Activated naive CD8-positive, alpha-beta T cell treated with anti-CD3 and anti-CD28 coated beads, Interleukin-2, amount 50 U/mL, for 16 hours (primary cell): ENCODE measurements around the gene MAGT1.
"Not testable (repeated sequence)": the region's sequence is repeated elsewhere in the genome, so short reads cannot be mapped to it uniquely, and the experiment has no call there.

Source experiments
- DNase-seq: peaks from one replicate; pipeline ENCODE4 v3.0.0-alpha.2; 2020; ENCODE audit warnings: low read depth, low spot score

Gene MAGT1

DNA sequence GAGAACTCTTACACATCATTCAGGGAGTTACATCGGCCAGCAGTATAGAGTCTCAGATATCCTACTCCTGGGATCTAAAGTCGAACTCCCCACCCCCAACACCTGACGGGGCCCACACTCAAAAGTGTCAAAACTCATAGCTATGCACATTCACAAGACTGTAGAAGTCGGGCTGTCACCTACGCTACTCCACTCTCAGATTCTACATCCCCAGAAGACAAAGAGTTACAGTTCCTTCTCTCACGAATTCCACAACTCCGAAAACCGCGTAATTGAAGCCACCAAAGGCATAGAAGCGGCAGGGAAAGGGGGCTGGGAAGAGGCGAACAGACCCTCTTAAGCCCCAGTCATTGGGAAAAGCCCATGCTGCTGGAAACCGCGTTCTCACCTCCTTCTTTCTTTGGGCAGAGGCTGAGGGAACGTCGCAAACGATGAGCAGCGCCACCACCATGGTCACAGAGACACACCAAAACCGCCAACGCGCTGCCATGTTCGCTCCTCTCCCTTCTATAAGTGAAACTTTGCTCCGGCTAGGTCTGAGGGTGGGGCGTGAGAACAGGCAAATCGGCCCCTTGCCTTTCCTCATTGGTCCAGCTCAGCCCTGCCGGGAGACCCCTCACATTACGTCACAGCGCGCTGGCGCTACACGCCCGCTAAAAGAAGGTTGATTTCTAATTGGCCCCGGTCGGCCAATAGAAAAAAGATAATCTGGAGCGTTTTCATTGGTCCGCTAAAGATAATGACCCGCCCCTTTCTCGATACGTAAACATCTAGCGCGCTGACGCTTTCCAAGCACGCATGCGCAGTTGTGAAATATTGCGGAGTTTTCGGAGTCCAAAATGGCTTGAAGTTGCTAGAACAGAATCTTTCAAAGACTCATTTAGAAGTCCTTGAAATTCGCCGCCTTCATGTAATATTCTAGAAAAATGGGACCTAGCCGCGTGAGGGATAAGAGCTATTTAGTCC is at the start of gene MAGT1:
Gene MAGT1, minus strand, starts transcription at position 515 of the 966 bp plus-strand sequence. Its CDS starts 25 bp downstream, at position 490.
- peak; percentile 71 for DNase-seq

DNA sequence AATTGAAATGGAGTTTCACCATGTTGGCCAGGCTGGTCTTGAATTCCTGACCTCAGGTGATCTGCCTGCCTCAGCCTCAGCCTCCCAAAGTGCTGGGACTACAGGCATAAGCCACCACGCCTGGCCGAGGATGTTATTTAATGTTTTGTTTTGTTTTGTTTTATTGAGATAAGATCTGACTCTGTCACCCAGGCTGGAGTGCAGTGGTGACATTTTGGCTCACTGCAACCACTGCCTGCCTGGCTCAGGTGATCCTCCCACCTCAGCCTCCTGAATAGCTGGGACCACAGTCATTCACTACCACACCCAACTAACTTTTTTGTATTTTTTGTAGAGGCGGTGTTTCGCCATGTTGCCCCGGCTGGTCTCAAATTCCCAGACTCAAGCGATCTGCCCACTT is 49.8 kb upstream of the MAGT1 start:
- not testable (repeated sequence) for DNase-seq

DNA sequence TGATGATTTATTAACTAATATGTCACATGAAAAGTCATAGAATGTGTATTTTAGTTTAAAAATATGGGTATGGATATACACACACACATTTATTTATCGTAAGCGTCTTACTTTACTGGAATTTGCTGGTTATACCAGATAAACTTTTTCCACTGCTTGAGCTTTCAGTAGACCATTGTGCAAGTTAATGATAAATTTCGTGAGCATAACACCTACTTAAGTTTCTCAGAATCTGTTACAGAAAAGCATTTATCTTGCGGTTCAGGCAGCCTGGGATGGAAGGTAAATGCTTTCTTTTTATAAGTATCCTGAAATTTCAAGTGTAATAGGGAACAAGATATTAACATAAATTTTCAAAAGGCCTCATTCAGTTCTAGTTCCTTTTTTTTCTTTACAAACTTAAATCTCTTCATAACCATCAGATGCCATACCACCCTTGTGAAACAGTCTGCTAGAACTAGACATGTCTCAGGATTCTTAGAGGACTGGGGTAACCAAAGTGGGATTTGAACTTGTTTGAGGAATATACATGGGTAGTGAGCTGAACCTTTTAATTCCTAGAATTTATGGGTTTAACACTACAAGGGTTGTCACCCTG is 42.9 kb upstream of the MAGT1 start:
- no peak for DNase-seq

DNA sequence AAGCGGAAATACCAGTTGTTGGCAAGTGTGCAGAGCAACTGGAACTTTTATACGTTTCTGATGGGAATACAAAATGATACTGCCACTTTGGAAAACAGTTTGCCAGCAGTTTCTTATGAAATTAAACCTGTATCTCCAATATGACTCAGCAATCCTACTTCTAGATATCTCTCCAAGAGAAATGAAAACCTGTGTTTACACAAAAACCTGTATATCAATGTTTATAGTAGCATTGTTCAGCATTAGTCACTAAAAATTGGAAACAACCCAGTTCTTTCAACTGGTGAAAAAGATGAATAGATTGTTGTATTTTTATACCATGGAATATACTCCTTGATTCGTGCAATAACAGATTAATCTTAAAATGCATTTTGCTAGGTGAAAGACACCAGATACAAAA is 42.1 kb upstream of the MAGT1 start:
- no peak for DNase-seq

DNA sequence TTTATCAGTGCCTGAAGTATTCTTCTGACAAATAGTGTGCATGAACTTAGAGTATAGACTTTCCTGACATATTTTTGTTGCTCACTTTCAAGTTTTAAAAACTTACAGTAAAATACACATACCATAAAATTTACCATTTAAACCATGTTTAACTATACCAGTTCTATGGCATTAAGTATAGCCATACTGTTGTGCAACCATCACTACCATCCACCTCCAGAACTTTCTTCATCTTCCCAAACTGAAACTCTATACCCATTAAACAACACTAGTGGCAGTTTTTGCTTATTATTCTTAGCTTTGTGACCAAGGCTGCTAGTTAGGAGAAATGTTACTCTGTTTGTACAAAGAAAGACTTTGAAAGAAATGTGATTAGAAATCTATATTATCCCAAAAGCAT is 41.1 kb upstream of the MAGT1 start:
- no peak for DNase-seq

DNA sequence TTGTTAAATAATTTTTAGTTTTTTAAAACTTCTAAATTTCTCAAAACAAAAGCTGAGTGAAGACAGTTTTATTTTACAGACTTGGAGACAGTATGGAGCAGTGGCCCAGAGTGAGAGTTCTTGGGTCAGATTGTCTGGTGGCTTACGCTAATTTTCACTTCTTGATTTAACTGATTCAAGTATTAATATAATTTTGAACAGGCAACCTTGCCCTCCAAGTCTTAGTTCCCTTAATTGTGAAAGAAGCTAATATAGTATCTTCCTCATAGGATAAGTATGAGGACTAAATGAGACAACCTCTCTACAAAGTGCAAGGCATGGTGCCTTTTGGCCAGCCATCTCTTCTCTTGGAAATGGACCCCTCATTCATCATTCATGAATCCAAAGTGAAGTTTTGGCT is 40.7 kb upstream of the MAGT1 start:
- DNase-seq = no peak

DNA sequence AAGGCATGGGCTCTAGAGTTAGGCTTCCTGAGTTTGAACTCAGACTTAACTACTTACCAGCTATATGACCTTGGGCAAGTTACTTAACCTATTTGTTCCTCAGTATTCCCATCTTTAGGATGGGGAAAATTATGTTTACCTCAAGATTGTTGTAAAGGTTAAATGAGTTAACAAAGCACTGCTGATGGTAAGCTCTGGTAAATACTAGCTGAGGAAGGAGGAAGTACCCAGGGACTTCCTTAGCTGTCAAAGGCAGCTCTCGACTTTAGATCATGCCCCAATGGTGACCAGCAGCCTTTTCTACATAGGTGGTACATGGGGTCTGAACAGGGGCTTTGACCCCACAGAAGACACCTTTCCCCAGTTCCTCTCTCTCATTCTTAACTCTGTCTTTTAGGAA is 35.3 kb upstream of the MAGT1 start:
- DNase-seq = no peak

DNA sequence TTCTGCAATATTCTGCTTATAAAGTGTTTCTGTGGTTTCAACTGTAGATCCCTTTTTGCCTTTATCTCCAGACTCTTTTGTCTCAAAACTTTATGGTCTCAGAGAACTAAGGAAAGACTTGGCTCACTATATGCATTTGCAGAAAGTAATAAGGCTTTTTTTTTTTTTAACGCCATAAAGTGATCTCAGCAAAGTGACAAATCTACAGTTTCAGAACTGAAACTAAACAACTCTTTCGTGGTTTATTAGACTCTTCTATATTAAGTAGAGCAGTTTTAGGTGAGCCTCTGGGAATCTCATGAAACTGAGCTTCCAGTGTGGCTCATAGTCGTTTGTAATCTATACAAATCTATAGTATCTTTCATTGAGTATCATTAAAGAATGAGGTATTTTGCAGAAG is 30.5 kb upstream of the MAGT1 start:
- no peak for DNase-seq

DNA sequence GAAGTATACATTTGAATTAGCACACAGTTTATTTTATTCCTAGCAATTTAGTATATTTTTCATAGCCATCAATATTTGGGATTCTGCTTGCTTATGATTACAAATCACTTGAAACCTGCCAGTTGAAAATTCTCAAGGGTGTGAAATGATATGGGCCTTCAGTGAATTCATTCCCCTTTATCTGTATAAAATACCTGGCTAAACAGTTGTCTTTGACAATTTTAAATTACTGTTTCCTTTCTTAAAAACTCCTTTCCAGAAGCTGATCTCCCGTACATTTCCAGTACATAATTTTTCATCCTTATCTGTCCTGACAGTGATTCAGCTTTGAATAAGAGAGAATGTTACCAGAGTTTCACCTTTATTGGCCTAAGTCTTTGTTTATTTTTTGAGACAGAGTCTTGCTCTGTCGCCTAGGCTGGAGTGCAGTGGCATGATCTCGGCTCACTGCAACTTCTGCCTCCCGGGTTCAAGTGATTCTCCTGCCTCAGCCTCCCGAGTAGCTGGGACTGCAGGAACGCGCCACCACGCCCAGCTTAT is 29.2 kb upstream of the MAGT1 start:
- no peak for DNase-seq

DNA sequence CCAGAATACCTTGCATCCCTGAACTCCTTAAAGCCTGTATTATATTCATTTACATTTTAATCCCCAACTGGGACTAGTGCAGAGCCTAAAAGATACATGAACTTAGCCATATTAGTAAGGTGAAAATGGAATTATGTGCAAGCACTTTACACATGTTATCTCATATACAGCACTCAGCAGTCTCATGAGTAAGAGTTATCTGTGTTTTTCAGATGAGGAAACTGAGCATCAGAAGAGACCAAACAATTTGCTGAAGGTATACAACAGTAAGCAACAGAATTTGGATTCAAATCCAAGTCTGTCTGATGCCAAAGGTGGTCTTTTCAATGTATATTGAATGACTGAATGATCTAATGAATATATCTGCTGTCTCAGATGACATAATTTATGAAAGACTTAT is 27.6 kb upstream of the MAGT1 start:
- no peak for DNase-seq

DNA sequence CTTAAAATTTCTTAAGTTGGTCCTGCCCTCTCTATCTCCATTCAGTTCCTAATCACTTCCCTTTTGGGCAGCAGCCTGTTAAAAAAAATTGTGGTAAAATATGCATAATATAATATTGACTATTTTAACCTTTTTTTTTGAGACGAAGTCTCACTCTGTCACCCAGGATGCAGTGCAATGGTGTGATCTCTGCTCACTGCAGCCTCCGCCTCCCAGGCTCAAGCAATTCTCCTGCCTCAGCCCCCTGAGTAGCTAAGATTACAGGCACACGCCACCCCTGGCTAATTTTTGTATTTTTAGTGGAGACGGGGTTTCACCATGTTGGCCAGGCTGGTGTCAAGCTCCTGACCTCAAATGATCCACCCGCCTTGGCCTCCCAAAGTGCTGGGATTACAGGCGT is 24.1 kb upstream of the MAGT1 start:
- DNase-seq = not testable (repeated sequence)

DNA sequence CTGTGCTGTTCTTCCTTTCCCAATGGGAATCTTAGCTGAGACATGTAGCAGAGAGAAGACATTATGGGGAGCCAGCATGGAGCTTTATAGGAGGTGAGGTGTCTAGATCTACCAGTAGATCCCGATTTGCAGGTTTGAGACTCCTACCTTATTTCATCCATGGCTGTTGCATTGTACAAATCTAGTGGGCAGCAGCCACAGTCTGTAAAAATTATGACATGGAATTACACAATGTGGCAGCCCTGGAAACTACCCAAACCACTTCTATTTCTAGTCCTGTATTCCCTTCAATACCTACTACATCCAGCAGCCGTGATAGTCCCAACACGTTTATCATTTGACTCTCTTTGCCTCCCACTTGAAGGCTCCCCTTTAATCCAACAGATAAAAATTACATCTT is 23.3 kb upstream of the MAGT1 start:
- no peak for DNase-seq

DNA sequence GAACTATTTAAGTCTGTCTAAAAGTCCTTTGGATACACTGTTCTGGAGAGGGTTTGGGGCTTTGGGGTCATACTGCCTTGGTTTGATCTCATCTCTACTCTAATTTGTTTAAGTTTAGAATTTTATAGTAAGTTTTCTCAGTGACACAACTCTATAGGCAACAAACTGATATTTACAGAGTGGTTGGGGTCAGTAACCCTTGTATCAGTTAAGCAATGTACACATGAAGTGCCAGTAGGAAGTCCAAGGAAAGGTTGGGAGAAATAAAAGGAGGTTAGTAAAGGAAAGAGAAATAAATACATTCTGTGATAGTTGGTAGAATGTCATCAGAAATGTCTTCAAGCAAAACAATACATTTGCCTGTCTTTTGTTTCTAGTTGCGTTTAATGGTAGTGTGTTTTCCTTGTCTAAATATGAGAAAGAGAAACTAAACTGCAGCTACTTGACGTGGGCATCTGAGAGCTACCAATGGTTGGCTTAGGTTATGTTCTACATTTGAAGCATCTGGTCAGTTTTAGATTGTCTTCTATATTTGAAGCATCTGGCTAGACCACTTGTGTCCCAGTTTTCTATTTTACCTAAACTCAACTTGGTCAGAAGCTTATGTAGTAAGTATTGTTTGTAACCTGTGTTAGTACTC is 22.2 kb upstream of the MAGT1 start:
- no peak for DNase-seq

DNA sequence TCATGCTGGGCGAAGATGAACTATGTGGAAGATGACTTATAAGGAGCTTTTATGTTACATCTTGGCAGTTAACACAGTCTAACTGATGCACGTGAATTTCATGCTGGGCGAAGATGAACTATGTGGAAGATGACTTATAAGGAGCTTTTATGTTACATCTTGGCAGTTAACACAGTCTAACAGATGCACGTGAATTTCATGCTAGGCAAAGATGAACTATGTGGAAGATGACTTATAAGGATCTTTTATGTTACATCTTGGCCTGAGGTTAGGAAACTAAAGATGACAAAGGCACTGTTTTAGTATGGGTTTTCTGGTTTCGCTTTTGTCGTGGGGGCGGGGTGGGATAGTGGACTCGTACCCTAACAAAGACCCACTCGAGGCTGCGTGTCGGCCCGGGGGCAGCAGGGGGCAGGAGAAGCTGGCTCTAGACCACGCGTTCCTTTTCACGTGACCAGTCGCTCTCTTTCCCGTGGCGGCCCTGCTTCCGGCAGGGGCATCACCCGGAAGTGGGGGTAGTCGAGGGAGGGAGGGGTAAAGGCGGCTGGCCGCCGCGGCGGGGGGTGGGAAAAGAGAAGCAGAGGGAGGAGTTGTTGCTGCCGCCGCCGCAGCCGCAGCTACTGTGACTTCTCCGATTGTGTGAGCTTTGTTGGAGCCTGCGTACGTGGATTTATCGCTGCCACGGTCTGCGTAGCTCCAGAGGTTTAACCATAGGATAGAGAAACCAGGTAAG is 15.0 kb upstream of the MAGT1 start, which contains the start of gene ATP7A:
Gene ATP7A, plus strand, starts transcription at position 586 of the 733 bp plus-strand sequence. CDS start 60,949 bp downstream, outside the sequence.
- peak; percentile 83 for DNase-seq

DNA sequence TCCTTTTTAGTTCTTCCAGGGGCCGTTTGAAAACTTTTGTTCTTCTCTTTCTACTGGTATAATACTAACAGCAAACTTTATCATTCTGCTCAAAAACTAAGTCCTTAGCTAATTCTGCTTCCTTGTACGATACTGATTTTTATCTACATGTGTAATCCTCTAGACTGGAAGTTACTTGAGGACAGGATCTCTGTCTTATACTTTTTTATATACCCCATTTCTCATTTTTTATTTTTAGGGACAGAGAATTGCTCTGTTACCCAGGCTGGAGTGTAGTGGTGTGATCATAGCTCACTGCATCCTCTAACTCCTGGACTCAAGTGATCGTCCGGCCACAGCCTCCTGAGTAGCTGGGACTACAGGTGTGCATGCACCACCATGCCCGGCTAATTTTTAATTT is 6.3 kb upstream of the MAGT1 start:
- DNase-seq = no peak

DNA sequence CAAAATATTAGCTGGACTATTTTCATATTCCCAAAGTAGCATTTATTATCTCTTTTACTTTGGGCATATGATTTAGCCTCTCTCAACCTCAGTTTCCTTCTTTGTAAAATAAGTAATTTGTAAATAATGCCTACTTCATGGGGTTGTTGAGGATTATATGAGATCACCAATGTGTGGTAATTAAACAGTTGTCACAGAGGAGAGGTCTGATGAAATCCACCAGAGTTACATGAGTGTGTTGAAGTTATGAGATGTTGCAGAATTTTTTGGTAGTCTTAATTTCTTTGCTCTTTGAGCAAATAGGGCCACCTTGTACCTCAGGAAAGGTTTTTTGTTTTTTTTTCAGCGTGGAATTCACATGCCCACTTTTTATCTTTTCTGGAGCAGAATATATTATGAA is 5.5 kb upstream of the MAGT1 start:
- DNase-seq = no peak

DNA sequence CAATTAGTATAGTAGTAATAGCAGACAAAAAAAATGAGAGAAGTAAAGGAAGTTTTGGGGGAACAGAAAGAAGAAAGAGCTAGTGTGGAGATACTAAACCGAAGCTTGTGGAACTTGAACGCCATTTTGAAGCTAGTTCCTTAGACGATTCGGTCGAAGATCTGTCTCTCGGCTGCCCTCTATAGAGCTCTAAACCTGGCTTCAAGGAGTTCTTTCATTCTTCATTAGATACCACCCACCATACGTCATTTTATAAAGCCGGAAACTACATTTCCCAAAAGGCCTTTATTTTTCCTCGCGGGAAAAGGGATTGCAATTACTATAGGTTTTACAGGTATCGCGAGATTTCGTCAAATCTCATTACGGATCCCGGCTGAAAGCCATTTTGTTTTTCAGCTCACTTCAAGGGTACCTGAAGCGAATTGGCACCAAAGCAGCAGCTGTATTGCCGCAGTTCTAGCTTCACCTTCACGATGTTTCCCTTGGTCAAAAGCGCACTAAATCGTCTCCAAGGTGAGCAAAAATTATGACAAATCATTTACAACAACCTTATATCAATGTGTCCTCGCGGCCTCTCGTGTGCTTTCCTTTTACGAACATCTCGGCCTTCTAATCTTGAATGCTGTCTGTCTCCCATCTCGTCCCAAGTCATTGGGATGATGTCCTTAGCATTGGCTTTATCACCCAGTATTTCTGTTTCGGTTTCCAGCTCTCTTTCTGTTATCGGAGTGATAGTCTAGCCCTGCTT is 4.0 kb upstream of the MAGT1 start, which contains the start of gene COX7B:
Gene COX7B, plus strand, starts transcription at position 388 of the 748 bp plus-strand sequence. Its CDS starts 86 bp downstream, at position 474.
- DNase-seq = peak; percentile 13

DNA sequence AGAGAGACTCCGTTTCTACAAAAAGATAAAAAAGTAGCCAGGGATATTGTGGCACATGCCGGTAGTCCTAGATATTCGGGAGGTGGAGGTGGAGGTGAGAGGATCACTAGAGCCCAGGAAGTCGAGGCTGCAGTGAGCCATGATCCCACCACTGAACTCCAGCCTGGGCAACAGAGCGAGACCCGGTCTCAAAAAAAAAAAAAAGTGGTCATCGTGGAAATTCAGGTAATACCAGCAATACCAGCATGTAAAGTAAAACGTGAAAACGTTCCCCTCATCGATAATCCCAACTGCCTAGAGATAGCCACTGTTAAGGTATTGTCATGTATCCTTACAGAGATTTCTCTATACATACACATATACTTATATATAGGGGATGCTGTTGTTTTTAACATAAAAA is 1.5 kb downstream of the MAGT1 start:
- no peak for DNase-seq

DNA sequence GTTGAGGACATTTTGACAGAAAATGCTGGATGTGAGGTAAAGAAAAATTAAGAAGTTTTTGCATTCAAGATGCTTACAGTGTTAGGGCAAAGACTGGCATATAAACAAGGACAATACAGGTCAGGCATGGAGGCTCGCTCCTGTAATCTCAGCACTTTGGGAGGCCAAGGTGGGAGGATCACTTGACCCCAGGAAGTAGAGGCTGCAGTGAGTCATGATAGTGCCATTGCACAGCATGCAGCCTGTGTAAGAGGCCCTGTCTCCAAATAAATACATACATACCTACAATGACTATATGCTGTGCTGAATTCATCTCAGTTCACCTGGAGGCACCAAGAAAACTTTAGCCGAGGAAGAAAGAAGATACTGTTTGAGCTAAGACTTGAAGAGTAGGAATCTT is 2.3 kb downstream of the MAGT1 start:
- no peak for DNase-seq

DNA sequence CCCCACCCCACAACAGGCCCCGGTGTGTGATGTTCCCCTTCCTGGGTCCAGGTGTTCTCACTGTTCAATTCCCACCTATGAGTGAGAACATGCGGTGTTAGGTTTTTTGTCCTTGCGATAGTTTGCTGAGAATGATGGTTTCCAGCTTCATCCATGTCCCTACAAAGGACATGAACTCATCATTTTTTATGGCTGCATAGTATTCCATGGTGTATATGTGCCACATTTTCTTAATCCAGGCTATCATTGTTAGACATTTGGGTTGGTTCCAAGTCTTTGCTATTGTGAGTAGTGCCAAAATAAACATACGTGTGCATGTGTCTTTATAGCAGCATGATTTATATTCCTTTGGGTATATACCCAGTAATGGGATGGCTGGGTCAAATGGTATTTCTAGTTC is 13.8 kb downstream of the MAGT1 start:
- not testable (repeated sequence) for DNase-seq

DNA sequence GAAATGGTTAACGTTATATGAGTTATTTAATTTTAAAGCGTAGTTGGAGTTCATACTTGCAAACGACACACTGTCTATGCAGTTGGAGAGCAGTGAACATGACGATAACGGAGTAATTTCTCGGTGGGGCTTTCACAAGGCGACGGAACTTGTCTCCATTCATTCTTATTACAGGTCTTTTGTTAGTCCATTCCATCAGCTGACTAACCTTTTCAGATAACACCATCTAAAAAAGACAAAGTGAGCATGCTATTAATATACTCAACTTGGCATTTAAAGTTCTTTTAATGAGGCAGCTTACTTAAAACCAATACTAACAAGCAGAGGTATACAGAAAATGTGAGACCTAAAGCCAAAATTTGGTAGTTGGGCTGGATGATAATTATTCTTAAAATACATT is 19.9 kb downstream of the MAGT1 start:
- DNase-seq = no peak
